GM23248 (cell line): Measurements from ENCODE around the gene HAGHL. TPM values are rescaled to one million over a fixed set of nuclear protein-coding genes. Genes with fewer than 3 reads are reported as not detected.
"Not testable (repeated sequence)": the region's sequence is repeated elsewhere in the genome, so short reads cannot be mapped to it uniquely, and the experiment has no call there.

Experiments used
- DNase-seq: peaks from one replicate; pipeline ENCODE4 v3.0.0-alpha.2; 2015
- H2AFZ ChIP-seq: fragments of 200-600 bp; sonication (generic); 2 replicates; pipeline ENCODE4 v1.6.1; 2016; ENCODE audit warnings: antibody characterized with exemption
- H3F3A ChIP-seq: fragments of 200-600 bp; sonication (generic); 2 replicates; pipeline ENCODE4 v1.6.1; 2016; ENCODE audit warnings: mild to moderate bottlenecking, antibody characterized with exemption, mixed run types; ENCODE audit not compliant: insufficient read depth
- H3K27ac ChIP-seq: fragments of 200-600 bp; sonication (generic); 2 replicates; pipeline ENCODE4 v1.5.1; 2016; ENCODE audit warnings: mild to moderate bottlenecking
- H3K27me3 ChIP-seq: fragments of 200-600 bp; sonication (generic); replicated peaks from 2 replicates; pipeline ENCODE4 v1.6.1; 2016; ENCODE audit warnings: mild to moderate bottlenecking; ENCODE audit not compliant: insufficient read depth
- H3K36me3 ChIP-seq: fragments of 200-600 bp; sonication (generic); 2 replicates; pipeline ENCODE4 v1.6.1; 2016; ENCODE audit warnings: low read depth, mild to moderate bottlenecking
- H3K4me1 ChIP-seq: fragments of 200-600 bp; sonication (generic); 2 replicates; pipeline ENCODE4 v1.6.1; 2016; ENCODE audit warnings: mild to moderate bottlenecking; ENCODE audit not compliant: insufficient read depth
- H3K4me2 ChIP-seq: fragments of 200-600 bp; sonication (generic); one replicate; pipeline ENCODE4 v1.6.1; 2016; ENCODE audit warnings: mild to moderate bottlenecking; ENCODE audit not compliant: unreplicated experiment
- H3K4me3 ChIP-seq: fragments of 200-600 bp; sonication (generic); 2 replicates; pipeline ENCODE4 v1.5.1; 2016; ENCODE audit warnings: mild to moderate bottlenecking
- H3K79me2 ChIP-seq: fragments of 200-600 bp; sonication (generic); 2 replicates; pipeline ENCODE4 v1.6.1; 2016; ENCODE audit warnings: mild to moderate bottlenecking; ENCODE audit not compliant: insufficient read depth
- H3K9ac ChIP-seq: fragments of 200-600 bp; sonication (generic); 2 replicates; pipeline ENCODE4 v1.6.1; 2016; ENCODE audit warnings: mild to moderate bottlenecking
- H3K9me2 ChIP-seq: fragments of 200-600 bp; sonication (generic); 2 replicates; pipeline ENCODE4 v1.6.1; 2016; ENCODE audit warnings: mixed run types, mild to moderate bottlenecking, moderate library complexity; ENCODE audit not compliant: insufficient read depth
- H3K9me3 ChIP-seq: fragments of 200-600 bp; sonication (generic); one replicate; pipeline ENCODE4 v1.6.1; 2017; ENCODE audit warnings: low read depth
- H4K20me1 ChIP-seq: fragments of 200-600 bp; sonication (generic); 2 replicates; pipeline ENCODE4 v1.6.0; 2016; ENCODE audit not compliant: insufficient read depth
- EZH2 ChIP-seq: fragments of 200-600 bp; sonication (generic); IDR thresholded peaks from 2 replicates; pipeline ENCODE4 v1.6.1; 2018; ENCODE audit warnings: antibody characterized with exemption, mild to moderate bottlenecking; ENCODE audit not compliant: insufficient read depth, poor library complexity, severe bottlenecking
- EZH2phosphoT487 ChIP-seq: fragments of 200-600 bp; sonication (generic); IDR thresholded peaks from 2 replicates; pipeline ENCODE4 v1.6.1; 2018; ENCODE audit warnings: antibody characterized with exemption, moderate library complexity, mild to moderate bottlenecking, low read depth; ENCODE audit not compliant: insufficient read depth
- WGBS, 2 experiments: methylation state at CpG; one replicate each; pipeline ENCODE4 v1.1.6; 2015 to 2017; ENCODE audit warnings: low lambda C conversion rate in 2 of 2, low coverage in 1 of 2; ENCODE audit errors: missing lambda C conversion rate in 2 of 2; 5-methylcytosine and 5-hydroxymethylcytosine counted together
- in situ Hi-C: fragments of 300-500 bp; cut with MboI; formaldehyde crosslinking; loops from 2 replicates; pipeline ENCODE4 v1.15.0; 2020
- polyA plus RNA-seq: library from polyadenylated mRNA; unstranded; fragments of >200 nt; fragmentation: Nextera tagmentation; extraction: Ambion mirVana; gene quantifications from 2 replicates; pipeline ENCODE4 v1.2.1, GENCODE V29; 2016
- total RNA-seq: library from RNA; depleted of rRNA; stranded (reverse); fragments of >200 nt; shearing (Covaris generic); gene quantifications from 2 replicates; pipeline ENCODE4 v1.2.3, GENCODE V29; 2014

Gene HAGHL
- total and polyA plus RNA-seq, 2 experiments from 2014 or later, result 7.8 to 64.8 TPM

DNA sequence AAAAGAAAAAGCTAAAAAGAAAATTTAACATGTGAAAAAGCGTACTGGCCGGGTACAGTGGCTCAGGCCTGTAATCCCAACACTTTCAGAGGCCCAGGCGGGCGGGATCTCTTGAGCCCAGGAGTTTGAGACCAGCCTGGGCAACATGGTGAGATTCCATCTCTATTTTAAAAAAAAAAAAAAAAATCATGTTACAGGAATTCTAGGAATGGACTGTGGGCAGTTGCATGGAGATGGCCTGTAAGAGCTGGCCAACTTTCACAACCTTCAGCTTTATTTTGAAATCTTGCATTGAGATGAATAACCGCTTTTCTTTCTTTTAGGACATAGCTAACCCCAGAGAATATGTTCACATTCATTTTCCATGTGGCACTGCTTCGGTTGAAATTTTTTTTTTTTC, 22.1 kb downstream of the HAGHL start:
- Histone ChIP-seq H3K27ac (peak overlapping the region; percentile 72), H3K9me2 (no peaks in the 10 kb centered on the region), H2AFZ (no peak overlapping the region), H3K4me3 (no peak overlapping the region), H3K27me3 (peaks cover 5% of the 10 kb centered on the region; the same call in 1 of the 2 replicates), H3K9me3 (no peaks in the 10 kb centered on the region), H3K4me1 (peaks cover 11% of the 10 kb centered on the region), H3K79me2 (no peaks in the 10 kb centered on the region), H3K36me3 (no peaks in the 10 kb centered on the region), H4K20me1 (no peaks in the 10 kb centered on the region), H3F3A (peaks cover 8% of the 10 kb centered on the region), H3K4me2 (peak overlapping the region; percentile 66), H3K9ac (no peak overlapping the region)
- WGBS, 2 experiments, result 67 to 69% methylated on average over 6 of the region's 6 CpGs
- in situ Hi-C loops, result no loop called here
- TF ChIP-seq EZH2, result no peak
- no peak for TF ChIP-seq EZH2phosphoT487
- DNase-seq, result peak; percentile 91

DNA sequence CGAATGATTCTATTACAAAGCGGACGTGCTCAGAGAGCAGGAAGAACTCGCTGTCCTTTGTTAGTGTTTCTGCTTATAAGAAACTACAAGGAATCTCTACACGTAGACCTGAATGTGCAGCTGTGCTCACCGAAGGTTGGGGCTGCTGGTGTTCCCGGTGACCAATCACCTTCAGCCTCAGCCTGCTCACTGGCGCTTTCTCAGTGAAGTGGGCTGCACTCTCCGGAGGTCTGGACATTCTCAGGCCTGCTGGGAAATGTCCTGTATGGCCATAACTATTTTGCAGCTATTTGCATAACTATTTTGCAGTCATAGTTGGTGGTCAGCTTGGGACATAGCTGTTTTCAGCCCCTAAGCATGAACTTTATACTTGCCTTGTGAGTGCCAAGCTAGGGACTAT, 23.6 kb downstream of the HAGHL start:
- Histone ChIP-seq H3K4me3 (no peak overlapping the region), H3K9me2 (no peaks in the 10 kb centered on the region), H3K4me2 (no peak overlapping the region), H3F3A (peaks cover 8% of the 10 kb centered on the region), H3K4me1 (peaks cover 11% of the 10 kb centered on the region), H3K9ac (no peak overlapping the region), H4K20me1 (no peaks in the 10 kb centered on the region), H3K9me3 (no peaks in the 10 kb centered on the region), H3K79me2 (no peaks in the 10 kb centered on the region), H3K27ac (no peak overlapping the region), H2AFZ (no peak overlapping the region), H3K36me3 (no peaks in the 10 kb centered on the region), H3K27me3 (peaks cover 5% of the 10 kb centered on the region; the same call in 1 of the 2 replicates)
- in situ Hi-C loops, result no loop called here
- 37 to 41% methylated on average over 9 of the region's 9 CpGs for WGBS, 2 experiments
- TF ChIP-seq EZH2 (no peak), EZH2phosphoT487 (no peak)
- no peak for DNase-seq

DNA sequence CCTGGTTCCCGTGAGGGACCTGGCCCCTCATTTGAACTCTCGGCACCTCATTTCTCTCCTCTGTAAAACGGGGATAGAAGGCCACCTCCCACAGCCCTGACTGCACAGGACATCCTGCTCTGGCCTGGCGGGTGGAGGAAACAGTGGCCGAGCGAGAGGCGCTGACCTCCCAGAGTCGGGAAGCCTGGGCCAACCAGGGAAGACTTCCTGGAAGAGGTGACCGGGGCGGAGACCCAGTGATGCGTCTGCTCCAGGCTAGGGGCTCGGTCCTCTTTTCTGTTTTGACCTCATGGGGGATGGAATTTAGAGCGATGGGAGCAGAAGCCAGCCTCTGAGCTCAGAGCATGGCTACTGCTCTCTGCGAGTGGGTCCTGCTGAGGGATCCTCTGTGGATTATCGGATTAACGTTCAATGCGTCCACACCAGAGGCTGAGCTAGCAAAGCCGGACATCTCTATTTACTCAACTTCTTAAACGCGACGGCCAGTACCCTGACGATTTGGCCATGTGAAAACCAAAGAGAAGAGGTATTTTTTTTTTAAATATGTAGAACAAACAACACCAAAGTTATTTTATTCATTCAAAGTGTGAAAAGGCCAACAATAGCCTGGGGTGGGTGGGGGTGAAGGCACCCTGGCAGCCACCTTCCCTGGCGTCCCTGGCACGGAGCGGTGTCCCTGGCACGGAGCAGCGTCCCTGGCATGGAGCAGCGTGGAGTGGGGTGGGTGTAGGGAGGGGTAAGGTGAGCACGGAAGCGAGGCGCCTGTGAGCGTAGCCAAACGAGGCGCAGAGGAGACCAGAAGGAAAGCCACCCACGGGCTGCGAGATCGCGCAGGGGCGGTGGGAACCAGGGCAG, 24.5 kb downstream of the HAGHL start:
- Histone ChIP-seq H3K27ac (no peak overlapping the region), H3K4me3 (no peak overlapping the region), H2AFZ (no peak overlapping the region), H3F3A (peaks cover 8% of the 10 kb centered on the region), H3K36me3 (no peaks in the 10 kb centered on the region), H3K9me2 (no peaks in the 10 kb centered on the region), H3K9me3 (no peaks in the 10 kb centered on the region), H3K4me2 (no peak overlapping the region), H3K79me2 (no peaks in the 10 kb centered on the region), H3K27me3 (peaks cover 5% of the 10 kb centered on the region; the same call in 1 of the 2 replicates), H4K20me1 (no peaks in the 10 kb centered on the region), H3K4me1 (peaks cover 11% of the 10 kb centered on the region), H3K9ac (no peak overlapping the region)
- WGBS, 2 experiments, result 62 to 68% methylated on average over 33 to 39 of the region's 39 CpGs
- in situ Hi-C loops, result no loop called here
- TF ChIP-seq EZH2phosphoT487 (no peak), EZH2 (no peak)
- DNase-seq, result no peak

DNA sequence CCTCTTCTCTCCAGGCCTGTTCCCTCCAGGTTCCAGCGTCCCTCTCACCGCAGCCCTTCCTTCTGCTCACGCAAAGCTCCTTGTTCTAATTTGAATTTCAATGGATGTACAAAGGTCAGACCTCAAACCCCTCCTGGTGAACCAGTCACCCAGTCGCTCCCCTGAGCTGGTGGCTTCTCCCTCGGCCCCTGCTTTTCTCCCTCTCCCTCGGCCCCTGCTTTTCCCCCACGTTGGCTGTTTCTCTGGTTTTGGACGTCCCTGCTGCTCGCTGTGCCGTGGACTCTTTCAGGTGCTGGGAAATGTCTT, 25.1 kb downstream of the HAGHL start:
- 32 to 37% methylated on average over 8 to 10 of the region's 10 CpGs for WGBS, 2 experiments
- H3K9ac ChIP-seq, result no peak overlapping the region
- no peak overlapping the region for H2AFZ ChIP-seq
- TF ChIP-seq EZH2 (no peak), EZH2phosphoT487 (no peak)
- no peak overlapping the region for H3K27ac ChIP-seq
- in situ Hi-C loops, result no loop called here
- H3K9me2 ChIP-seq, result no peaks in the 10 kb centered on the region
- H3K79me2 ChIP-seq, result no peaks in the 10 kb centered on the region
- H4K20me1 ChIP-seq, result no peaks in the 10 kb centered on the region
- no peaks in the 10 kb centered on the region for H3K9me3 ChIP-seq
- peaks cover 11% of the 10 kb centered on the region for H3K4me1 ChIP-seq
- H3F3A ChIP-seq, result peaks cover 8% of the 10 kb centered on the region
- H3K4me3 ChIP-seq, result no peak overlapping the region
- DNase-seq, result no peak
- no peak overlapping the region for H3K4me2 ChIP-seq
- H3K27me3 ChIP-seq, result peaks cover 5% of the 10 kb centered on the region; the same call in 1 of the 2 replicates
- no peaks in the 10 kb centered on the region for H3K36me3 ChIP-seq

DNA sequence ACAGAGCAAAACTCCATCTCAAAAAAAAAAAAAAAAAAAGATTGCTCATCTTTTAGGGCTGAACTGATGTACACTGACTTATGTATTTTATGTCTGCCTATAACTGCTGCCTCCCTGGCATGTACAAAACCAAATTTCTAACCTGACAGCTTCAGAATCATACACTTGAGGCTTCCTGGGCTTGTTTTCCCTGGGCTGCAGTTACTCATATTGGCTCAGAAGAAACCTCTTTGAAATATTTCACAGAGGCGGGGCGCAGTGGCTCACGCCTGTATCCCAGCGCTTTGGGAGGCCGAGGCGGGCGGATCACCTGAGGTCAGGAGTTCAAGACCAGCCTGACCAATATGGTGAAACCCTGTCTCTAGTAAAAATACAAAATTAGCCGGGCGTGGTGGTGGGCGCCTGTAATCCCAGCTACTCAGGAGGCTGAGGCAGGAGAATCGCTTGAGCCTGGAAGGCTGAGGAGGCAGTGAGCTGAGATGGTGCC, 27.3 kb downstream of the HAGHL start:
- H3K27me3 ChIP-seq, H3K4me1 ChIP-seq, H3F3A ChIP-seq, H3K9ac ChIP-seq, in situ Hi-C loops, H3K4me3 ChIP-seq, H3K4me2 ChIP-seq, H3K9me3 ChIP-seq, H4K20me1 ChIP-seq, H3K36me3 ChIP-seq, H3K27ac ChIP-seq, H2AFZ ChIP-seq, H3K79me2 ChIP-seq, DNase-seq, H3K9me2 ChIP-seq: not testable (repeated sequence)
- 79 to 82% methylated on average over 10 to 11 of the region's 11 CpGs for WGBS, 2 experiments
